Hematopoietic multipotent progenitor cell treated with erythropoietin and hydrocortisone succinate and interleukin-3 and kit ligand, for 15 days (in vitro differentiated cells): ENCODE data around the gene ZNF574.

Experiments
- DNase-seq: peaks from one replicate; pipeline ENCODE4 v3.0.0-alpha.2; 2015; ENCODE audit warnings: low spot score

ZNF574 gene

GRCh38 chr19:42059196-42059595, 16.8 kb upstream of the ZNF574 start:
- no peak for DNase-seq

GRCh38 chr19:42060117-42060516, 15.8 kb upstream of the ZNF574 start:
- DNase-seq = no peak

- no peak for DNase-seq
Observed at GRCh38 chr19:42062381-42062780, 13.6 kb upstream of the ZNF574 start.

GRCh38 chr19:42064432-42064831, 11.5 kb upstream of the ZNF574 start:
- DNase-seq = no peak

GRCh38 chr19:42065051-42065450, 10.9 kb upstream of the ZNF574 start:
- DNase-seq = no peak

GRCh38 chr19:42065511-42065910, 10.5 kb upstream of the ZNF574 start:
- no peak for DNase-seq

GRCh38 chr19:42066075-42066754, 9.8 kb upstream of the ZNF574 start:
- DNase-seq = no peak

- DNase-seq = no peak
Observed at GRCh38 chr19:42067315-42067888, 8.6 kb upstream of the ZNF574 start.

GRCh38 chr19:42068361-42068755, 7.6 kb upstream of the ZNF574 start:
- DNase-seq = no peak

- DNase-seq = no peak
Observed at GRCh38 chr19:42068756-42069571, 7.0 kb upstream of the ZNF574 start.

GRCh38 chr19:42069619-42070351, 6.2 kb upstream of the ZNF574 start, which contains the start of gene GRIK5:
Gene GRIK5 (minus strand): TSS chr19:42070206. CDS start chr19:42065770, 4,436 bp downstream.
- no peak for DNase-seq

GRCh38 chr19:42071247-42071646, 4.7 kb upstream of the ZNF574 start:
- no peak for DNase-seq

- DNase-seq = peak; percentile 16
Observed at GRCh38 chr19:42074513-42075363, 1.2 kb upstream of the ZNF574 start.

- DNase-seq = no peak
Observed at GRCh38 chr19:42075364-42075615, 676 bp upstream of the ZNF574 start.

- no peak for DNase-seq
Observed at GRCh38 chr19:42076380-42076944, 496 bp downstream of the ZNF574 start.

GRCh38 chr19:42078058-42078457, 2.1 kb downstream of the ZNF574 start:
- DNase-seq = no peak

- DNase-seq = no peak
Observed at GRCh38 chr19:42078538-42079275, 2.7 kb downstream of the ZNF574 start.

- DNase-seq = no peak
Observed at GRCh38 chr19:42079276-42079669, 3.3 kb downstream of the ZNF574 start.

- DNase-seq = no peak
Observed at GRCh38 chr19:42079886-42080763, 4.2 kb downstream of the ZNF574 start.
